PFSK-1 (cell line): Measurements from ENCODE around the gene TATDN2.

ENCODE experiments used
- FOXP2 ChIP-seq: optimal IDR thresholded peaks from 2 replicates; pipeline ENCODE3; 2011; ENCODE audit warnings: borderline replicate concordance, control low read depth, inconsistent platforms; ENCODE audit not compliant: insufficient read depth; ENCODE audit errors: extremely low read length, extremely low read depth
- POLR2AphosphoS5 ChIP-seq: IDR thresholded peaks from 2 replicates; pipeline ENCODE4 v1.6.1; 2012; ENCODE audit warnings: low read depth, mild to moderate bottlenecking, control low read depth, low read length, moderate library complexity
- SIN3A ChIP-seq: IDR thresholded peaks from 2 replicates; pipeline ENCODE4 v1.6.1; 2012; ENCODE audit warnings: mild to moderate bottlenecking, low read length, moderate library complexity, borderline replicate concordance; ENCODE audit not compliant: insufficient read depth
- TAF1 ChIP-seq: IDR thresholded peaks from 2 replicates; pipeline ENCODE4 v1.6.1; 2012; ENCODE audit warnings: low read length, control low read depth, borderline replicate concordance; ENCODE audit not compliant: insufficient read depth
- TF ChIP-seq, protein P1 (sequence below), 2 experiments: IDR thresholded peaks; 2 replicates each; pipeline versions ENCODE4 v1.6.1 to v1.8.0; 2011 to 2012; ENCODE audit warnings: low read depth in 2 of 2, low read length in 2 of 2, control low read depth in 1 of 2, inconsistent platforms in 1 of 2, mild to moderate bottlenecking in 1 of 2, moderate library complexity in 1 of 2; ENCODE audit not compliant: insufficient read depth in 1 of 2

The TATDN2 gene

DNA sequence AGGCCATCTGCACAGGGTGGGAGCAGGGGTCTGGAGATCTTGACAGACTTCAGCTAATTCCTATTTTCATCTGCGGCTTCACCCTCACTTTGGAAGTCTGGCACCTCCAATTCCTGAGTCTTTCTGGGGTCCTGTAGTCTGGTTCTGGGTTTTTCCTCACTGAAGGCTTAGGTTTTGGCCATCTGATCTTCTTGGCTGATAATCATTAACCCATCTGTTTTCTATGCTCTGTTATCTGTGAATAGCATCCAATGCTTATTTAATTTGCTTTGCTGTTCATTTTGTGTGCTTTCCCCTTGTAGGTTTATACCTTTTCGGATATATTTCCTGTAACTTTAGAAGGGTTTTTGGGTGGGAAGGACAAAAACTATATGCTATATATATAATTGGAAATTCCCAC, 17.6 kb downstream of the TATDN2 start:
- TF ChIP-seq TAF1 (no peak), POLR2AphosphoS5 (no peak), FOXP2 (no peak), SIN3A (no peak)
- TF ChIP-seq, protein P1, sequence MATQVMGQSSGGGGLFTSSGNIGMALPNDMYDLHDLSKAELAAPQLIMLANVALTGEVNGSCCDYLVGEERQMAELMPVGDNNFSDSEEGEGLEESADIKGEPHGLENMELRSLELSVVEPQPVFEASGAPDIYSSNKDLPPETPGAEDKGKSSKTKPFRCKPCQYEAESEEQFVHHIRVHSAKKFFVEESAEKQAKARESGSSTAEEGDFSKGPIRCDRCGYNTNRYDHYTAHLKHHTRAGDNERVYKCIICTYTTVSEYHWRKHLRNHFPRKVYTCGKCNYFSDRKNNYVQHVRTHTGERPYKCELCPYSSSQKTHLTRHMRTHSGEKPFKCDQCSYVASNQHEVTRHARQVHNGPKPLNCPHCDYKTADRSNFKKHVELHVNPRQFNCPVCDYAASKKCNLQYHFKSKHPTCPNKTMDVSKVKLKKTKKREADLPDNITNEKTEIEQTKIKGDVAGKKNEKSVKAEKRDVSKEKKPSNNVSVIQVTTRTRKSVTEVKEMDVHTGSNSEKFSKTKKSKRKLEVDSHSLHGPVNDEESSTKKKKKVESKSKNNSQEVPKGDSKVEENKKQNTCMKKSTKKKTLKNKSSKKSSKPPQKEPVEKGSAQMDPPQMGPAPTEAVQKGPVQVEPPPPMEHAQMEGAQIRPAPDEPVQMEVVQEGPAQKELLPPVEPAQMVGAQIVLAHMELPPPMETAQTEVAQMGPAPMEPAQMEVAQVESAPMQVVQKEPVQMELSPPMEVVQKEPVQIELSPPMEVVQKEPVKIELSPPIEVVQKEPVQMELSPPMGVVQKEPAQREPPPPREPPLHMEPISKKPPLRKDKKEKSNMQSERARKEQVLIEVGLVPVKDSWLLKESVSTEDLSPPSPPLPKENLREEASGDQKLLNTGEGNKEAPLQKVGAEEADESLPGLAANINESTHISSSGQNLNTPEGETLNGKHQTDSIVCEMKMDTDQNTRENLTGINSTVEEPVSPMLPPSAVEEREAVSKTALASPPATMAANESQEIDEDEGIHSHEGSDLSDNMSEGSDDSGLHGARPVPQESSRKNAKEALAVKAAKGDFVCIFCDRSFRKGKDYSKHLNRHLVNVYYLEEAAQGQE (IDR thresholded peaks at IDR 0.05; ENCODE audit: insufficient read depth in 1 of 2, low read depth in 2 of 2, low read length in 2 of 2): no peak

DNA sequence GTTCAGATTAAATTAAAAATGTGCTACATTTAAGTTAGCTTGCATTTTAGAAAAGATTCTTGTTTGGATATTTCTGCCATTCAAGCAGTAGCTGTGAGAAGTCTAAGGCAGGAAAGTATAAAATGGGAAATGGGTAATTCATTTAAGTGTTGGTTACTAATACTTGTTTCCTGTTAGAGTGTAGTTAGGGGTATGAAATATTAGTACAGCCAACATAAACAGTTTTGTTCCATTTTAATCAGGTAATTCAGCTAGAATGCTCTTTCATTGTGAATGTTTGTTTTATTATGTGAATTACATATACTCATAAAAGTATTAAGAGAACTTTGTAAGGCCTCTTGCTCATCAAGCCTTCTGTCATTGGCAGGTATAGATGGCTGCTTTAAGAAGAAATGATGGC, 19.9 kb downstream of the TATDN2 start:
- TF ChIP-seq, protein P1 (IDR thresholded peaks at IDR 0.05; ENCODE audit: insufficient read depth in 1 of 2, low read depth in 2 of 2, low read length in 2 of 2): no peak
- no peak for TF ChIP-seq POLR2AphosphoS5
- no peak for TF ChIP-seq TAF1
- TF ChIP-seq FOXP2: no peak
- no peak for TF ChIP-seq SIN3A

GRCh38 chr3:10268930-10269329, 20.7 kb downstream of the TATDN2 start:
- TF ChIP-seq, protein P1 (IDR thresholded peaks at IDR 0.05; ENCODE audit: insufficient read depth in 1 of 2, low read depth in 2 of 2, low read length in 2 of 2): no peak
- TF ChIP-seq SIN3A (no peak), FOXP2 (no peak), TAF1 (no peak), POLR2AphosphoS5 (no peak)

GRCh38 chr3:10269443-10269842, 21.2 kb downstream of the TATDN2 start:
- TF ChIP-seq TAF1 (no peak), POLR2AphosphoS5 (no peak)

DNA sequence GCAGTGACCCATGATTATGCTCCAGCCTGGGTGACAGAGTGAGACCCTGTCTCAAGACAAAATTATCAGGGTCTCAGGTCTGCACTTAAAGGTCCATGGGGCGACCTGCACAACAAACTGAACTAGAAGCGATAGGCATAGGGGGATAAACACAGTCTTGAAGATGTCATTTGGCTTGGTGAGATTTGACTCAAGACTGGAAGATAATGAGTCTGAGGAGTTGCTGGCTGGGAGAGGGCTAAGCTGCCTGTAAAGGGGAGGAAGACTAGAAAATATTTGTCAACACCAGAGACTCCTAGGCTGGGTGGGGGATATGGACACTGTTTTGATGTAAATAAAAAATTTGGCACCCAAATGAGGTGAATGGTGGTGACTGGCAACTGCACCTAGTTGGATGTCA, 24.7 kb downstream of the TATDN2 start:
- TF ChIP-seq POLR2AphosphoS5: no peak
- no peak for TF ChIP-seq TAF1
- TF ChIP-seq SIN3A: no peak
- TF ChIP-seq, protein P1 (IDR thresholded peaks at IDR 0.05; ENCODE audit: insufficient read depth in 1 of 2, low read depth in 2 of 2, low read length in 2 of 2): no peak
- no peak for TF ChIP-seq FOXP2

DNA sequence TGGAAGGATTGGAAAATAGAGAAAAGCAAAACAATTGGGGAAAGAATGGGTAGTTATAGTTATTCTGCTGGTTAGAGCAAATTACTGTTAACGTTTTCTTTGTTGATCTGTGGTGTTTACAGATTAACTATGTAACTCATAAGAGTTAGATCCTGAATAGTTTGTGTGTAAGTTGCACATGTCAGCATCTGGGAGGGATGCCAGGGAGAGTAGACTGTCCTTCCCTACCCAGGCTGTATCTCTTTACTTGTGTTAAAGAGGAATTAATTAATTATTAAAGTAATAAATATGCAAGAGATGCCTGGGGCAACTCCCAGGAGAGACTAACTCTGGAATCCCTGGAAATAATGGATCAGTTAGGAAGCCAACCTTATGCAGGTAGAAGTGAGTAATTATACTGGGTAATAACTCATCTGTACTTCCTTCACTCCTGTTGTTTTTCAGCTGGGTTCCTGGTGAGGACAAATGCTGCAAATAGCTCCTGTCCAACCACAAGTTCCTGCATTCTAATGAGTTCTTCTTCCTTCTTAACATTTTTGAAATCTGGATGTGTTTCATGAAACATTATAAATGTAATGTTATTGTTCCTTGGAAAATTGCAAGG, 25.5 kb downstream of the TATDN2 start:
- TF ChIP-seq, protein P1 (IDR thresholded peaks at IDR 0.05; ENCODE audit: insufficient read depth in 1 of 2, low read depth in 2 of 2, low read length in 2 of 2): no peak
- TF ChIP-seq POLR2AphosphoS5 (no peak), TAF1 (no peak), FOXP2 (no peak)
